Effector CD4-positive, alpha-beta T cell (primary cell): ENCODE results near the gene SOBP.

Experiments
- DNase-seq: peaks from one replicate; pipeline ENCODE4 v3.0.0-alpha.2; 2020

Gene SOBP

GRCh38 chr6:107554918-107555317, 65.0 kb downstream of the SOBP start:
- no peak for DNase-seq

- DNase-seq: no peak
These were observed 65.5 kb downstream of the SOBP start for GRCh38 chr6:107555449-107555848.

- no peak for DNase-seq
These were observed 66.2 kb downstream of the SOBP start for GRCh38 chr6:107556082-107556481.

GRCh38 chr6:107557698-107558097, 67.8 kb downstream of the SOBP start:
- no peak for DNase-seq

GRCh38 chr6:107560657-107561056, 70.7 kb downstream of the SOBP start:
- no peak for DNase-seq

GRCh38 chr6:107561306-107561705, 71.4 kb downstream of the SOBP start:
- no peak for DNase-seq

- DNase-seq: no peak
These were observed 74.0 kb downstream of the SOBP start for GRCh38 chr6:107563694-107564588.

- DNase-seq: no peak
These were observed 74.7 kb downstream of the SOBP start for GRCh38 chr6:107564589-107564951.

- DNase-seq: no peak
These were observed 75.3 kb downstream of the SOBP start for GRCh38 chr6:107565165-107565723.

GRCh38 chr6:107567643-107568042, 77.7 kb downstream of the SOBP start:
- no peak for DNase-seq

GRCh38 chr6:107569473-107569872, 79.6 kb downstream of the SOBP start:
- no peak for DNase-seq

- DNase-seq: no peak
These were observed 81.4 kb downstream of the SOBP start for GRCh38 chr6:107571354-107571753.

GRCh38 chr6:107572886-107573285, 83.0 kb downstream of the SOBP start:
- no peak for DNase-seq

- DNase-seq: no peak
These were observed 84.9 kb downstream of the SOBP start for GRCh38 chr6:107574856-107575255.

- DNase-seq: no peak
These were observed 86.9 kb downstream of the SOBP start for GRCh38 chr6:107576852-107577251.

- DNase-seq: no peak
These were observed 88.9 kb downstream of the SOBP start for GRCh38 chr6:107578642-107579341.

- DNase-seq: no peak
These were observed 89.6 kb downstream of the SOBP start for GRCh38 chr6:107579456-107580056.

GRCh38 chr6:107582086-107582485, 92.2 kb downstream of the SOBP start:
- no peak for DNase-seq

- DNase-seq: no peak
These were observed 94.8 kb downstream of the SOBP start for GRCh38 chr6:107584726-107585125.

GRCh38 chr6:107585815-107586435, 96.0 kb downstream of the SOBP start:
- DNase-seq: no peak

GRCh38 chr6:107587451-107587850, 97.5 kb downstream of the SOBP start:
- DNase-seq: no peak

- no peak for DNase-seq
These were observed 99.3 kb downstream of the SOBP start for GRCh38 chr6:107589199-107589598.

- DNase-seq: no peak
These were observed 100.0 kb downstream of the SOBP start for GRCh38 chr6:107589934-107590333.
